HTR-8/SVneo (cell line): ENCODE data around the gene RNASE13.
"Not testable (repeated sequence)": the region's sequence is repeated elsewhere in the genome, so short reads cannot be mapped to it uniquely, and the experiment has no call there.

Experiments used
- DNase-seq: peaks from one replicate; pipeline ENCODE4 v3.0.0; 2011; ENCODE audit warnings: low spot score, mixed read lengths; ENCODE audit not compliant: insufficient read length
- FAIRE-seq: peaks from 2 replicates; lab custom pipeline; 2011; peaks lifted over from hg19 to GRCh38; lab: Jason Lieb, UNC

The RNASE13 gene

DNA sequence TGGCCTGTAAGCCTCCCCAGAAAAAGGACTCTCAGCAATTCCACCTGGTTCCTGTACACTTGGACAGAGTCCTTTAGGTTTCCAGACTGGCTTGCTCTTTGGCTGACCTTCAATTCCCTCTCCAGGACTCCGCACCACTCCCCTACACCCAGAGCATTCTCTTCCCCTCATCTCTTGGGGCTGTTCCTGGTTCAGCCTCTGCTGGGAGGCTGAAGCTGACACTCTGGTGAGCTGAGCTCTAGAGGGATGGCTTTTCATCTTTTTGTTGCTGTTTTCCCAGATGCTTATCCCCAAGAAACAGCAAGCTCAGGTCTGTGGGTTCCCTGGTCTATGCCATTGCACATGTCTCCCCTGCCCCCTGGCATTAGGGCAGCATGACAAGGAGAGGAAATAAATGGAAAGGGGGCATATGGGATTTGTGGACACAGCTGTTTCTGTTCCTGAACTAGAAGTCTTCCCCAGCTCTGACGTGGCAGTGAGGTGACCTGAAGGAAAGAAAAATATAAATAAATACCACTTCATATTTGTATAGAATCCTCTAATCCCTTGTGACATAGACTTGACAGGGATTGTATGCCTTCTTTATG, 8.9 kb upstream of the RNASE13 start:
- DNase-seq (no peak), FAIRE-seq (no peak)

DNA sequence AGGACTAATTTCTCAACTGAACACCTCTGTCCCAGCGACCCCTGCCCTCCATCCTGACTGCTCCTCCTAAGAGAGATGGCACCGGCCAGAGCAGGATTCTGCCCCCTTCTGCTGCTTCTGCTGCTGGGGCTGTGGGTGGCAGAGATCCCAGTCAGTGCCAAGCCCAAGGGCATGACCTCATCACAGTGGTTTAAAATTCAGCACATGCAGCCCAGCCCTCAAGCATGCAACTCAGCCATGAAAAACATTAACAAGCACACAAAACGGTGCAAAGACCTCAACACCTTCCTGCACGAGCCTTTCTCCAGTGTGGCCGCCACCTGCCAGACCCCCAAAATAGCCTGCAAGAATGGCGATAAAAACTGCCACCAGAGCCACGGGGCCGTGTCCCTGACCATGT, 8.3 kb upstream of the RNASE13 start:
- FAIRE-seq, result no peak
- DNase-seq, result no peak

DNA sequence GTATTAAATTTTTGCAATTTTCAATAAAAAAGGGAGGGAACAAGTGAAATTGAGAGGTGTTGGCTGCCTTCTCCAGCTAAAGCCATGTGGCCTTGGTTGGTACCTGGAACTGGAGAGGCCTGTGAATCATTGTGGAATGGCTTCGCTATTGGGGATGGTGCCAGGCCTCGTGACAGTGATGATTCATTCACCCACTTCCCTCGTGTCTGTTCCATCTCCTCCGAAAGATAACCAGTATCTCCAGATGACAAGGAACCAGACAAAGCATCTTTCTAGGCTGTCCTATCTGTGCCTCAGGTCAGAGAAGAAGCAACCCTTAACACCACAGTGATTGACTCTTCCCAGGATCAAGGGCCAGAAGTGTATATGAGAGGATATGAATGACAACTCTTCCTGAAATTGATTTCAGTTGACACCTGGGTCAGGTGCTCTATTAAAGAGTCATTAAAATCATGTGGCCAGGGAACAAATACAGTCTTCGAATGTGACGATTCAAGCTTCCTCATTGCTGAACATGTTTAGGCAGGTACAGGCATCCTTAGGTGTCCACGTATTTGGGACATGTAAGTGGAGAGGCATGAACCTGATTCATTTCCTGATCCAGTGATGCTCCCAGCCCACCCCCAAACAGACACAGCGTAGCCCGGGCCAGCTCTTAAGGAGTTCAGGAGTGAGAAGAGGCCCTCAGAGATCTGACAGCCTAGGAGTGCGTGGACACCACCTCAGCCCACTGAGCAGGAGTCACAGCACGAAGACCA, 7.2 kb upstream of the RNASE13 start, which contains the start of gene RNASE7:
Gene RNASE7, plus strand, starts transcription at position 687 of the 758 bp plus-strand sequence. CDS start 631 bp downstream, outside the sequence.
- FAIRE-seq (no peak), DNase-seq (no peak)

DNA sequence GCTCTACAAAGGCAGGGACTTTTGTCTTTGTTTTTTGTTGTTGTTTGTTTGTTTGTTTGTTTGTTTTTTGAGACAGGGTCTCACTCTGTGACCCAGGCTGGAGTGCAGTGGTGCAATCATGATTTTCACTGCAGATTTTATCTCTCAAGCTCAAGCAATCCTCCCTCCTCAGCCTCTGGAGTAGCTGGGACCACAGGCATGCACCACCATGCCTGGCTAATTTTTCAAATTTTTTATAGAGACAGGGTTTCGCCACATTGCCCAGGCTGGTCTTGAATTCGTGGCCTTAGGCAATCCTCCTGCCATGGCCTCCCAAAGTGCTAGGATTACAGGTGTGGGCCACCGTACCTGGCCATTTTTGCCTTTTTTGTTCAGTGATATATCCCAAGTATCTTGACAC, 6.3 kb upstream of the RNASE13 start:
- FAIRE-seq, DNase-seq: not testable (repeated sequence)

GRCh38 chr14:21040370-21040925, 5.8 kb upstream of the RNASE13 start:
- DNase-seq (no peak), FAIRE-seq (no peak)

- no peak for FAIRE-seq
- peak; percentile 52 for DNase-seq
Measured at GRCh38 chr14:21039585-21040369, 5.2 kb upstream of the RNASE13 start.

- FAIRE-seq, result no peak
Measured at GRCh38 chr14:21038441-21039422, 4.1 kb upstream of the RNASE13 start.

DNA sequence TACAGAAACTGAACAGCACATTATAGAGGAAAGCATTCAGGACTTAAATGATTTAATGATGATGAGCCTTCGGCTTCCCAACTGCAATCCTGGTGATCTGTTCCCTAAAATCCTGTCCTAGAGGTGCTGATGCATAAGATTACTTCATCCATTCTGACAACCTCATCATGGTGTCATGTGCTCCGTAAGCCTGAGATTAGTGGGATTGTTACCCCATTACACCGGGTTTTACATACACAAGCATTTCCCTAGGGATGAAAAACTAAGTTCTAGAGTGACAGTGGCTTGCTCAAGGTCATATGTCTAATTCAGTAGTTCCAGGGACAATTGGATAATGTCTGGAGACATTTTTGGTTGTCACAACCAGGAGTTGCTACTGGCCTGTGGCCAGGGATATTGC, 2.5 kb upstream of the RNASE13 start:
- no peak for DNase-seq
- no peak for FAIRE-seq

More at GRCh38 chr14:21038441-21039422, 4.1 kb upstream of the RNASE13 start:
- DNase-seq, result no peak

GRCh38 chr14:21036751-21037150, 2.1 kb upstream of the RNASE13 start:
- DNase-seq, result no peak
- no peak for FAIRE-seq

DNA sequence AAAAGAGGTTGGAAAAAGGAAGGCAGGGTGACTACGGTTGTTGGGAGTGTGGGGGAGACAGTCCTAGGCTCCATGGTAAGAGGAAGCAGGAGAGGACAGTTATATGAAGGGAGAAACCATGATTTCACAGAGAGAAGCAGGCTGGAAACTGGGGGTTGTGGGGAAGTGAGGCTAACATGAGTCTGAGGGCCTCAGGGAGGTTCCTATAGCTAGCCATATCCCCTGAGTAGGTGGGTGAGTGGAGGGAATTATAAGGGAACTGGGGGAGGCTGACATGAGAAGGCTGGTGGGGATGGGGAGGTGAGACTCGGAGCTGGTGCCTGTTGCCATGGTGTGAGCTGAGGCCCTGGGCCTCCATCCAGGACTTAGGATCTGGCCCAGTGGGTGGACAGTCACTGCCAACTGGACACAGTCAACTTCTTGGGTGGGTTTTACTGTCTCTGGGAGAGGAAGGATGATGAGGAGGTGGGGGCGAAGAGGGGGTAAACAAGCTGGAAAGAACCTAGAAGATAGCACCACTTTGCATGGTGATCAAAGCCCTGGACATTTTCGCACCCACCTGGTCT, 1.4 kb downstream of the RNASE13 start:
- FAIRE-seq, result no peak

DNA sequence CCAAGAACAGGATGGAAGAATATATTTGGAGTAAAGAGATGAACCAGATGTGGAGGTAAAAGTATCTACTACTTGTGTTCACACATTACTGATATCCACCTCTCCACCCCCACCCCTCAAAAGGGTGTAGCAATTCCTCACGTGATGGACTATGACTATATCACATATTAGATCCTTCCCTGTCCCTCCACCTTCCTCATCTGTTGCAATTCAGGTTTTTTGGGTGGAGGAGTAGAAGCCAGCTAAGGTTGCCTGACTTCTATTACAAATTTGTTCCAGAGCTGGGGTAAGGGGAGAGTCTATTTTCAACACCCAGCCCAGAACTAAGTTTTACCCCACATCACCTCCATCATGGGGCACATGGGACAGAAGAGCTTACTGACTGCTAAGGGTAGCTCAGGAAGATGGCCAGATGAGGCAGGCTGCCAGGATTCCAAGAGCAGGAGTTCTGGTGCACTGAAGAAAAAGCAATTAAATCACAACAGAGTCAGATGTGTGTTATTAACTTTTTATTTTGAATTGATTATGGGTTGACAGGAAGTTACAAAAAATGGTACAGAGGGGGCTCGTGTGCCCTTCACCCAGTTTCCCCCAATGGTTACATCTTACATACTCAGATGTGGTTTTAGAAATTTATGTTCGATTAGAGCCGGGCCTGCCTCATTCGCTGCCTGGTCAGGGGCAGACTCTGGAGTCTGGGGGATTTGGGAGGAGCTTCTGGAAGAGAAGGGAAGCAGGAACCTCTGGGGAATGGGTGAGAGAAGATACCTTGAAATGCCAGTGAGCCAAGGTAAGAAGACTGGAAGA, 2.1 kb downstream of the RNASE13 start:
- no peak for FAIRE-seq
- DNase-seq, result no peak

More for the DNA sequence above, 1.4 kb downstream of the RNASE13 start:
- DNase-seq, result no peak

GRCh38 chr14:21030531-21030930, 4.1 kb downstream of the RNASE13 start:
- DNase-seq, result no peak
- FAIRE-seq, result no peak

DNA sequence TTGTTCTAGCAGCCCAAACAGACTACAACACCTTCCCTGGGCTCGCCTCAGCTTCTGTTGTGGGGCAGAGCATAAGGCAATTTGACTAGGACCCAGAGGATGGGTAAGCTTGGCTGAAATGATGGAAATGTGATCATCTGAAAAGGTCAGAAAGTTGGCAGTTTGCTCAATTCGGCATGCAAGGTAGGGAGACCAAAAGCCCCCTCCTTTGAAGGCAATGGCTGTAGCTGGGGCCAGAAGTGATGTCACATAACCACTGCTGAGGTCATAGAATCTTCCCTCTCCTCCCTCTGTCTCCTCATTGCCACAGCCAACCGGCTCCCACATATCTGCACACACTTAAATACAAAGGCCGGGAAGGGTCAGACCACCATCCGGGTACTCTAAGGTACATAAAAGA, 4.7 kb downstream of the RNASE13 start, which contains the start of gene TPPP2:
Gene TPPP2, plus strand, starts transcription at position 301 of the 400 bp plus-strand sequence. CDS start 365 bp downstream, outside the sequence.
- no peak for FAIRE-seq
- no peak for DNase-seq

DNA sequence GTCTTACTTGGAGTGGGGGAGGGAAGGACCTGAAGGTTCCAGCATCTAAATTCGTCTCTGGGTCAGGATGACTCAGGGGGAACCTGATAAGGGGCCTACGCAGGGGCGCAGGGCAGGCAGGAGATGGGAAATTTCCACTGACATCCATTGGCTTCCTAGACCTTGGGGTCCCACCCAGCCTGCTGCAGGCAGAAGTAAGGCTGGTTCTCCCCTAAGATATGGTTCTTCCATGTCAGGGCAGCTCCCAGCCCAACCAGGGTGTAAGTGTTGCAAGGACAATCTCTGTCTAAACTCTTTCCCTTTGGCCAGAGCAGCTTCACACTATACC, 7.7 kb downstream of the RNASE13 start:
- DNase-seq (no peak), FAIRE-seq (no peak)

DNA sequence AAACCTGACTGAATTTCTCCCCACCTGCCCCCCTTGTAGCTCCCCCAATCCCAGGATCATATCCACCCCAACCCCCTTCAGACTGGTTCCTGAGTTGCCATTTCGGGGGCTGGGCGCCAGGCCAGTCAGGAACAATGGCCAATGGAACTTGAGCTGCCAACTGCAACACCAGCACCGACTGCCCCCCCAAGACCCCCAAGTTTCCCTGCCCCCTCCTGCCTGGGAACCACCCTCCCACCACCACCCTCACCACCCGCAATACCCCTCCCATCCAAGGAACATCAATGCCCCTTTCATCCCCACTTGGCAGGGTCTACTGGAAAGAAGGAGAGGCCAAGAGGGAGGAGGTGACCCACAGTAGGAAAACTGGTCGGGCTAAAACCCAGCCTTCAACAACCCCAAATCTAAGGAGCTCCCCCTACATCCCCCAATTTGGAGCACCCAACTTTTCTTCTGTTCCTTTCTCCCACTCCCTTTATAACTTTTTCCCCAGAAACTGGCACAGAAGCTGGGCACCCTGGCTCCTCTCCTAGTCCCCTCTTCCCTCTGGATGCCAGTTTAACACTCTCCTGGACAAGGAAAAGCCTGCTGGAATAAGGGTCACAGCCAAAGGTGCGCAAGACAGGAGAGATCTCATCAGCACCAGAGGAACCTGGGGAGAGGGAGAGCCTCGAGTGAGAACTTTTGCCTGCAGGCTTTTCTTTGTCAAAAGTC, 8.2 kb downstream of the RNASE13 start:
- FAIRE-seq (no peak), DNase-seq (no peak)

GRCh38 chr14:21025371-21026273, 9.0 kb downstream of the RNASE13 start:
- DNase-seq (no peak), FAIRE-seq (no peak)
